Adipose tissue (tissue), 3 donors: Measurements from ENCODE around the gene RET. TPM values are rescaled to one million over a fixed set of nuclear protein-coding genes. Genes with fewer than 3 reads are reported as not detected.

Experiments
- H3K27ac ChIP-seq: one replicate; pipeline ENCODE4 v1.5.1; 2013; ENCODE audit warnings: low read depth, low read length
- WGBS, 3 donors: extraction: QIAGEN DNeasy Blood & Tissue Kit; methylation state at CpG; one replicate each; pipeline ENCODE4 v1.1.7; 2013; 5-methylcytosine and 5-hydroxymethylcytosine counted together
- polyA plus RNA-seq, 3 donors: library from polyadenylated mRNA; stranded (reverse); fragments of 200-250 nt; gene quantifications; one replicate each; pipeline ENCODE4 v1.2.3, GENCODE V29; 2013
- donor health status: healthy with polysubstance abuse.
- donor health status: Bipolar disorder and iron deficiency.
- donor health status: healthy.

Gene RET
- polyA plus RNA-seq, 3 donors: 0.56 to 0.75 (median 0.65) TPM

- no peak overlapping the region for H3K27ac ChIP-seq
- WGBS, 3 donors: 73 to 83% (median 79%) methylated on average over 19 of the region's 19 CpGs
Measured at GRCh38 chr10:43071865-43072650, 4.8 kb upstream of the RET start.

GRCh38 chr10:43073191-43073590 is 3.7 kb upstream of the RET start:
- 81 to 88% (median 81%) methylated on average over 3 of the region's 3 CpGs for WGBS, 3 donors
- no peak overlapping the region for H3K27ac ChIP-seq

GRCh38 chr10:43073721-43074120 is 3.1 kb upstream of the RET start:
- no peak overlapping the region for H3K27ac ChIP-seq
- WGBS, 3 donors: 81 to 90% (median 87%) methylated on average over 8 of the region's 8 CpGs

DNA sequence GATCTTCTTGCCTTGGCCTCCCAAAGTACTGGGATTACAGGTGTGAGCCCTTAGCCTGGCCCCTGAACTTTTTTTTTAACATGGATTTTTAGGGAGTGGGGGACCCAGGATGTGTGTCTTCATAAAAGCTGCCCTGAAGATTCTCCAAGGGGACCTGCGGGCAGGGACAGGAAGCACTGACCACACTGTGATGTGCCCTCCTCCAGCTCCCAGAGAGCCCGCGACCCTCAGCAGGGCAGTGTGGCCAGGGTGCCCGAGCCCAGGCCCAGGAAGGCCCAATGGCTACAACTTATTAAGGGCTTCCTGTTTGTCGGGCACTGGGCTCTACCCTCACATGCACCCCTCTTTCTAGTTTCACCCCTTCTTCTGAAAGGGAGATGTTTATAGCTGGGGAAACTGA is 2.5 kb upstream of the RET start:
- H3K27ac ChIP-seq: no peak overlapping the region
- 82 to 87% (median 83%) methylated on average over 5 of the region's 5 CpGs for WGBS, 3 donors

DNA sequence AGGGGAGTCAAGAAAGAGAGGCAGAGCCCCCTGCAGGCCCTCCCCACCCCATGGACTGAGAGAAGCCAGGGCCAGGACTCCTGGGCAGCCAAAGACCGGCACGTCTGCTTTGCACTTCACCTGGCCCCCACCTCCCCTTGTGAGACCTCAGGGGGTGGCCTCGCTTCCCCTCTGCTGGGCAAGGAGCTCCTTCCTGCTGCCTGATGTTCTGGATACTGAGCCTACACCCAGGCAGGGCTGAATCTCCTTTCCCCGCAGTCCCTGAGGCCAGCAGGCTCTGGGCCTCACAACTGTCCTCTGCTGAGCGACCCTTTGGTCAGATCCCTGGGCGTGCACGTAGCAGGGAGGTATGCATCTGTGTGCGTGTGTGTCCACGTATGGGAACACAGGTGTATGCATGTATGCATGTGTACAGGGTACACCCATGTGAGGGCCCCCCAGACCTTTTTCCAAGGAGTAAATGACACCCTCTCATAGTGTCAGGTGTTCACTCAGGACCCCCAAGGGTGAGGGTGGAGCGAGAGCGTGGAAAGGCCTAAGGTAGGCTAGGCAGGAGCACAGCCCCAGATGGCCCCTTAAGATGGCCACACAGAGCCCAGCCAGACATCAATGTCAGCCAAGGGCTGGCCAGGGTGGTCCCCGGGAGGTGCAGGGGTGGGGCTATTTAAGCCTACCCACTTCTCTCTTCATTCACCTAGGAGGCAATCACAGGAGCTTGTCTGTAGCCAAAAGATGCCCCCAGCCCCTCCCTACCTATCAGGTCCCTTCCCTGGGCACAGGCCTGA is 1.9 kb upstream of the RET start:
- WGBS, 3 donors: 87 to 91% (median 87%) methylated on average over 12 of the region's 12 CpGs
- no peak overlapping the region for H3K27ac ChIP-seq

DNA sequence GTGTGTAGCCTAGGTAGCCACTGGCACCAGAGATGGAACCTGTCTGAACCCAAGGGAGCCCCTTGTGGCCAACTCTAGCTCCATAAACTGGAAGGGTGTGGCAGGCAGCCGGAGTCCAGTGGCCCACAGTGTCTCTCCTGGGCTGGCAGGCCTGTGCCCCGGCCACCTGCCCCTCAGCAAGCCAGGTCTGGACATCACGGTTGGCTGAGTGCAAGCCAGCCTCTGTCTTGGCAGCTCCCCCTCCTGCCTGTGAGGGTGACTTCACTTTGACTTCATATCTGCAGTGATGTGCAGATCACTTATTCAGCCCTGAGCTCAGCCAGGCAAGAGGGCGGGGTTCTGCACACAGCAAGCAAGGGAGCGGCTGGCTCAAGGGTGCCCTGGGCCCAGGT is 1.3 kb upstream of the RET start:
- no peak overlapping the region for H3K27ac ChIP-seq

DNA sequence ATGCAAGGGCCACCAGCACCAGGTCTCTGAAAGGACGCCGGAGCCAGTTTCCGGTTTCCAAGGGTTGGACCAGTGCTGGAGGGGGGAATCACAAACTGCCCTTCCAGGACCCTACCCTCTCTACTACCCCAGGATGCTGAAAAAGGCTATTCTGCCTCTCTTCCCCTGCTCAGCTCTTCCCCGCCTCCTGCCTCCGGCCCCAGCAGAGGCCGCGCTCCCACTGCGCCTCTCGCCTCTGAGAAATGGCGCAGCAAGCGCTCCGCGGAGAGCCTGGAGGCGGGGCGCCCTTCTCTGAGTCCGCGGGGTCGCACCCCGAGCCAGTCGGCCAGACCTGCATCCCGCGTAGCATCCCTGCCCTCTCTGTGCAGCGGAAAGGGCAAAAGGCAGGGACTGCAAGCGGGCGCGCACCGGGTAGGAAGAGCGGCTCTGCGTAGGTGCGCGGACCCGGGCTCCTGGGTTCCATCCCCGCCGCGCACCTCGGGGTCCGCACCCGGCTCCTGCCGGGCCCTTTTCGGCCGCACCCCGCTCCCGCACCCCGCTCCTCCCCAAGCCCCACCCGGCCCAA is 476 bp upstream of the RET start:
- 2 to 3% (median 3%) methylated on average over 35 to 44 of the region's 45 CpGs for WGBS, 3 donors
- H3K27ac ChIP-seq: no peak overlapping the region

More for the DNA sequence above, 1.3 kb upstream of the RET start:
- 71 to 85% (median 80%) methylated on average over 5 of the region's 5 CpGs for WGBS, 3 donors

DNA sequence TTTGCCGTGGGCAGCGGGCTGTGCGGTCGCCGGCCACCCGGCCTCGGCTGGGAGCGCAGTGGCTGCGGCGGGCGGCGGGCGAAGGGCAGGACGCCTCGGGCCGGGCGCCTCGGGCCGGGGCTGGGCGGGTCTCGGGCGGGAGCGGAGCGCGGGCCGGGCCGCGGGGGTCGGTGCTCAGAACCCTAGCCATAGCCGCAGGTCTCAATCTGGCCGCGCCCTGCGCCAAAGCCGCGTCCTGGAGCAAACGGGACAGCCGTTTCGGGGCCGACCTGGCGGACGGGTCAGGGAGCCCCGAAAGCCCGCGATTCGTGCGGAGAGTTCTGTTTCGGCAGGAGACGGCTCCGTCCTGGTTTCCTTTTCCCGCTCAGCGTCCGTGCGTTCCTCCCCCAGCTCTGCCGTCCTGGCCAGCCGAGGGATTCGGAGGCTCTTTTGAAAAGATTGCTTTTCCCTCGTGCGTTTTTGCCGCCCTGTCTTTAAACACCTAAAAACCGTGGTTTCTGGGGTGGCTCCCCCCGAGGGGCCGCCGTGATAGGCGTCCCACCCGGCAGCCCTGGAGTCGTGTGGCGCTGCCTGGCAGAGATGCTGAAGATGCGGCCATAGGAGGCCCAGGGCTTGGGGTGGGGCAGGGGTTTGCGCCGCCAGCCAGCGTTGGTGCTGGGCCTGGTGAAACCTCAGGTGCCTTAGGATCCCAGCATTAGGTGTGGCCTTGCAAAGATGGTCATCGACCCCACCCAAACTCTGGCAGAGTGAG is 727 bp downstream of the RET start:
- WGBS, 3 donors: 6 to 7% (median 7%) methylated on average over 56 to 72 of the region's 72 CpGs
- no peak overlapping the region for H3K27ac ChIP-seq

DNA sequence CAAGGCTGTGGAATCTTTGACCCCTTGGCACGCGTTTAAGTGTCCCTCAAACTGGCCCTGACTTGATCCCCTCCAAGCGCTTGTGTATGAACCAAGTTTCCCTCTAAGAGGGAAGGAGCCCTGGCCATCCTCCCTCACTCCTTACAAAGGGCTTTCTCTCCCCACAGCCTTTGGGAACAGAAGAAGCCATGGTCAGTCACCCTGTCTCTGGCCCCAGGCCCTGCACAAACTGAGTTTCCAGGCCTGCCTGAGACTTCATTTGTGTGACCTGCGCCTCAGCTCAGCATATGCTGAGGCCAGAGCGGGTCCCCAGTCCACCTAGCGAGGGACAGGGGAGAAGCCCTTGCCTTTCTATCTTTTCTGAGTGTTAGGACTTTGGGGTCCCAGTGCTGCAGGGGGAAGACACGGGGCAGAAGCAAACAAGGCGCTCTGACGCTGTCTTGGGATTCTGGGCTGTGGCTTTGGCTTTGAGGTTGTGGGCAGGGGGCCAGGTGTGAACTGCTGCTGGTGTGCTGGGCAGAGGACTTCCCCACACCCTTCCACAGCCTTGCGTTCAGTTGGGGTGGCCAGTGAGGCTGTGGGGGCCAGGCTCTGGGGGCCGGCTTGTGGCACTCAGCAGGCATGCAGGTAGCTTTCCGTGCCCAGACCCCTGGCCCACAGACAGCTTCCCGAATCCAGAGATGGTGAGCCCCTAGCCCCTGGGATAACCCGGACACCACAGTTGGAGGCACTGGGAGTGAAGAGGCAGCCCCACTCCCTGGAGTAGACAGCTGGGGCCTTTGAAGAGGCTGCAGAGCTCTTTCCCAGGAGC is 1.5 kb downstream of the RET start:
- WGBS, 3 donors: 57 to 67% (median 61%) methylated on average over 14 of the region's 14 CpGs
- H3K27ac ChIP-seq: no peak overlapping the region

GRCh38 chr10:43078986-43079273 is 2.1 kb downstream of the RET start:
- 25 to 57% (median 29%) methylated on average over 10 of the region's 10 CpGs for WGBS, 3 donors
- no peak overlapping the region for H3K27ac ChIP-seq

DNA sequence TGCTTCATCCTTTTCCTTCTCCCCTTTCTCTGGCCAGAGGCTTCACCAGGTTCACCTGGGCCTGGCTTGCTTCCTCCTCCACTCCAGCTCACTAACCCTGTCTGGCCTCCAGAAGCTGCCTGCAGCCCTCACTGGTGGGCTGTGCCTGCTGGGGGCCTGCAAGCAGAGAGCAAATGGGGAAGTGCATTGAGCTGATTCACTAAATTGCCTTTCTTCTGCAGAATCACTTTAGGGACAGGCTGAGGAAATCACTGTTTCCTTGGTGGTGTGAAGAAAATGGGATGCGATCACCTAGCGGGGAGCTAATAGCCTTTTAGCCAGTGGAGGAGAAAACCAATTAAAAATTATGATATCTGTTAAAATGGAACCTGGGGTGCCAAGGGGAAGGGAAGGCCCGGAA is 3.0 kb downstream of the RET start:
- 59 to 80% (median 62%) methylated on average over 3 of the region's 3 CpGs for WGBS, 3 donors
- no peak overlapping the region for H3K27ac ChIP-seq

- WGBS, 3 donors: 44 to 88% (median 81%) methylated on average over 4 of the region's 4 CpGs
- no peak overlapping the region for H3K27ac ChIP-seq
Measured at GRCh38 chr10:43082087-43082486, 5.2 kb downstream of the RET start.

DNA sequence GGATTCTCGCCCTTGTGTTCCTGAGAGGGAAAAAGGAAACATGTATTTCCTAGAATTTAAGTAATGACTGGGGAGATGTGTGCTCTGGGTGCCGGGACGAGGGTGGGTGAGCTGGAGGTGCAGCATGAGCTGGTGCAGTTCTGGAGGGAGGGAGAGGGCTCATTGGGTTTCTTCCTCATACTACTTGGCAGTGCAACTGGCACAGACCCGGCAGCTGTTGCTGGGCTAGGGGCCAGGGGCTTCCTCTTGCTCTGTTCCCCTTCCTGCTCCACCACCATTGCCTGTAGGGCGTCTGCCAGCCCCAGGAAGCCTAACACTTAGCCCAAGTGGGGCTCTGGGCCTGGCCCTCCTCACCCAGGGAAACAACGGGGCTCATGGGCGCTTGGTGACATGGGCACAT is 5.9 kb downstream of the RET start:
- 37 to 56% (median 38%) methylated on average over 7 of the region's 7 CpGs for WGBS, 3 donors
- no peak overlapping the region for H3K27ac ChIP-seq

DNA sequence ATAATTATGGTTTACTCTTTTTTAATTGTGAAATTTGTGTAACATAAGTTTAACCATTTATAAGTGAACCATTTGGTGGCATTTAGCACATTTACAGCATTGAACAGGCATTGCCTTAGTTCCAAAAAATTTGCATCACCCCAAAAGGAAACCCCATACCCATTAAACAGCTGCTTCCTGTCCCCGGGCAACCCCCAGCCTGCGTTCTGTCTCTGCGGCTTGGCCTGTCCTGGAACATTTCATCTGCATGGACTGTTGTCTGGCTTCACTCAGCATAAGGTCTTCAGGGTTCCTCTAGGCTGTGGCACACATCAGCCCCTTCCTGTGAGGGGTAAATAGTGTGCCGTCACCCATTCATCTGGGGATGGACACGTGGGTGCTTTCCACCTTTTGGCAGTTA is 6.9 kb downstream of the RET start:
- 28 to 61% (median 28%) methylated on average over 5 of the region's 5 CpGs for WGBS, 3 donors
- no peak overlapping the region for H3K27ac ChIP-seq

DNA sequence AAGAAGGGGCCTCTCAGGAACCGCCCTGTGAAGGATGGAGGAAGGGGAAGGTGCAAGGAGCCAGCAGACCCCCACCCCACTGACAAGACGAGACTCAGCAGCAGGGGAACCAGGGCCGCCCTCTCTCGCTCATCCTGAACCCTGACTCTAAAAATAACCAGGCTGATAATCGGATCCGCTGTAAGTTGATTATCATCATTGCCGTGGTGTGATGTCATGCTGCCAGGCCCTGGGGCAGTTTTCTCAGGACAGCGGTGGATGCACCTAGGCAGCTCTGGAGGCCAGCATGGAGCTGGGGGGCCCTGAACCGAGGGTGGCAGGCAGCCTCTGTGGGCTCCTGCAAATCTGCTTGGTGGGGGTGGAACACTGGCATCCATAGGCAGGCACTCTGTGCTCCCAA is 7.9 kb downstream of the RET start:
- WGBS, 3 donors: 79 to 85% (median 80%) methylated on average over 9 of the region's 9 CpGs
- no peak overlapping the region for H3K27ac ChIP-seq

- no peak overlapping the region for H3K27ac ChIP-seq
- 85 to 88% (median 85%) methylated on average over 7 of the region's 7 CpGs for WGBS, 3 donors
Measured at GRCh38 chr10:43086321-43086942, 9.6 kb downstream of the RET start.

GRCh38 chr10:43089519-43089918 is 12.7 kb downstream of the RET start:
- no peak overlapping the region for H3K27ac ChIP-seq
- 89 to 96% (median 95%) methylated on average over 10 of the region's 10 CpGs for WGBS, 3 donors

DNA sequence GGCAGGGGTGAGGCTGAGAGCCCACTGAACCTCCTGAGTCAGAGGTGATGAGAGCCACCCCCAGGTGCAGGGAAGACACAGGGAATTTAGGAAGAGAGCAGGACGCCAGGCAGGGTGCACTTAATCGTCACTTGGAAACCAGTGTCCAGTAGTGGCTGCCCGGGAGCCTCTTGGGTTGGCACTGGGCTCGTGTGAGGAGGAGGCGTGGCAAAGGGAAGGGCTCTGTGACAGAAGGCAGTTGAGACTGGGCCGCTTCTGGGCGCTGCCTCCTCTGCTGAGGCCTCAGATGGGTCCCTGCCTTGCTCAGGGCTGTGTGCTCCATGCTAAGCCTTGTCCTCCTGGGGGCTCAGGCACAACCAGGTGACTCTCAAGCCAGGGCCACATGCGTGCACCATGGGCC is 13.3 kb downstream of the RET start:
- no peak overlapping the region for H3K27ac ChIP-seq
- WGBS, 3 donors: 59 to 84% (median 78%) methylated on average over 8 of the region's 8 CpGs
